ENCODE results near the gene TCP1.

TCP1 gene

GRCh38 chr6:159760602-159761057, 28.8 kb downstream of the TCP1 start:
- H3K4me3 ChIP-seq (ENCODE audit: low read length) = peak overlapping the region; percentile 99
- H3K4me2 ChIP-seq (ENCODE audit: low read length) = peak overlapping the region; percentile 80
- H3K4me1 ChIP-seq (ENCODE audit: low read length) = peaks cover 12% of the 10 kb centered on the region
- H4K20me1 ChIP-seq (ENCODE audit: insufficient read depth, low read length) = no peaks in the 10 kb centered on the region
- H3K27ac ChIP-seq (ENCODE audit: low read length) = peak overlapping the region; percentile 98
- H3K9ac ChIP-seq (ENCODE audit: low read length) = peak overlapping the region; percentile 70; the same call in 1 of the 2 replicates
- peaks cover 35% of the 10 kb centered on the region for H3K36me3 ChIP-seq (replicated peaks; ENCODE audit: low read depth, low read length)
- H3K9me3 ChIP-seq (ENCODE audit: insufficient read depth, low read length) = no peaks in the 10 kb centered on the region
- no peaks in the 10 kb centered on the region for H3K27me3 ChIP-seq (ENCODE audit: low read depth, low read length)
- TF ChIP-seq, protein P1, sequence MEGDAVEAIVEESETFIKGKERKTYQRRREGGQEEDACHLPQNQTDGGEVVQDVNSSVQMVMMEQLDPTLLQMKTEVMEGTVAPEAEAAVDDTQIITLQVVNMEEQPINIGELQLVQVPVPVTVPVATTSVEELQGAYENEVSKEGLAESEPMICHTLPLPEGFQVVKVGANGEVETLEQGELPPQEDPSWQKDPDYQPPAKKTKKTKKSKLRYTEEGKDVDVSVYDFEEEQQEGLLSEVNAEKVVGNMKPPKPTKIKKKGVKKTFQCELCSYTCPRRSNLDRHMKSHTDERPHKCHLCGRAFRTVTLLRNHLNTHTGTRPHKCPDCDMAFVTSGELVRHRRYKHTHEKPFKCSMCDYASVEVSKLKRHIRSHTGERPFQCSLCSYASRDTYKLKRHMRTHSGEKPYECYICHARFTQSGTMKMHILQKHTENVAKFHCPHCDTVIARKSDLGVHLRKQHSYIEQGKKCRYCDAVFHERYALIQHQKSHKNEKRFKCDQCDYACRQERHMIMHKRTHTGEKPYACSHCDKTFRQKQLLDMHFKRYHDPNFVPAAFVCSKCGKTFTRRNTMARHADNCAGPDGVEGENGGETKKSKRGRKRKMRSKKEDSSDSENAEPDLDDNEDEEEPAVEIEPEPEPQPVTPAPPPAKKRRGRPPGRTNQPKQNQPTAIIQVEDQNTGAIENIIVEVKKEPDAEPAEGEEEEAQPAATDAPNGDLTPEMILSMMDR (IDR thresholded peaks at IDR 0.05; ENCODE audit: low read depth, low read length) = no peak
- no peak for TF ChIP-seq EZH2phosphoT487 (IDR thresholded peaks at IDR 0.05; ENCODE audit: low read depth)
- H2AFZ ChIP-seq (ENCODE audit: low read depth, low read length) = no peak overlapping the region
- H3K79me2 ChIP-seq (ENCODE audit: low read length) = peaks cover 25% of the 10 kb centered on the region

GRCh38 chr6:159759645-159760044, 29.8 kb downstream of the TCP1 start:
- no peaks in the 10 kb centered on the region for H3K9me3 ChIP-seq (ENCODE audit: insufficient read depth, low read length)
- peaks cover 40% of the 10 kb centered on the region for H3K36me3 ChIP-seq (replicated peaks; ENCODE audit: low read depth, low read length)
- no peaks in the 10 kb centered on the region for H3K27me3 ChIP-seq (ENCODE audit: low read depth, low read length)
- no peak overlapping the region for H2AFZ ChIP-seq (ENCODE audit: low read depth, low read length)
- H3K4me2 ChIP-seq (ENCODE audit: low read length) = no peak overlapping the region
- peaks cover 32% of the 10 kb centered on the region for H3K79me2 ChIP-seq (ENCODE audit: low read length)
- no peak for TF ChIP-seq EZH2phosphoT487 (IDR thresholded peaks at IDR 0.05; ENCODE audit: low read depth)
- TF ChIP-seq, protein P1 (IDR thresholded peaks at IDR 0.05; ENCODE audit: low read depth, low read length) = no peak
- H3K9ac ChIP-seq (ENCODE audit: low read length) = no peak overlapping the region
- H4K20me1 ChIP-seq (ENCODE audit: insufficient read depth, low read length) = no peaks in the 10 kb centered on the region
- peaks cover 12% of the 10 kb centered on the region for H3K4me1 ChIP-seq (ENCODE audit: low read length)
- no peak overlapping the region for H3K4me3 ChIP-seq (ENCODE audit: low read length)
- no peak overlapping the region for H3K27ac ChIP-seq (ENCODE audit: low read length)

DNA sequence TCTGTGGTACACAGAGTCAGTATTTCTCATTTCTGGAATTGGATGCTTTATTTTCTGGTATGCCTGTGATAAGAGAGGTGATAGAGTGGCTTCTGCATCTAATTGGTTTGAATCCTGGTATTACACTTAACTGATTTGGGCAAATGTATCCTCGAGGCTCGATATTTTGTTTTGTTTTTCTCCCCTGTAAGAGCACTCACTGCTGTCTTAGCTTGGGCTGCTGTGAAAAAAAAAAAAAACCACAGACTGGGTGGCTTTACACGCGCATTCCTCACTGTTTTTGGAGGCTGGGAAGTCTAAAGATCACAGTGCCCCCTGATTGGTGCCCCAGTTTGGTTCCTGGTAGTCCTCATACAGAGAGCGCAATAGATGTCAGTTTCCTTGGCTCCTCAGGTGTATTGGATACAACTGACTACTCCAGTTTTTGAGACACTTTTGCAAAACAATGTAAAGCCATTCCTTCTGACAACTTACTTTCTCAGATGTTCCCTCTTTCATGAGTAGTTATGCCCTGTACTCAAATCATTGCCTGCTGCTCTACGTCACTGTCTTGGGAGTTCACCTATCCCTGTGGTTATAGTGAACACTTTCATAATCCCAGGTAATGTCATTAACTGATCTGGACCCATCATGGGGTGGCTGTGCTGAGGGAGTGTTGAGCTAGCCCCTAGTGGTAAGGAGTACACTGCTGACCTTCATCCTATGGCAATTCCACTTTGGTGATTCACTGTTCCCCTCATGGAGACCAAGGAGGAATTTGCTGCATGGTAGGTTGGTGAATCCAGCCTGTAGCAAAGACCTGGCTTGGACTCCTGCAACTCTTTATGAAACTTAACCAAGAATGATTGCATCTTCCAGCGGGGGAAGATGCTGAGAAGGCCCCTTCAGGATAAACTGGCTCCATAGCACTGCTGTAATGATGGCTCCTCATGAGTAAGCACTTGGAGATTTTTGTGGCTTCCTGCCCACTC, 31.1 kb downstream of the TCP1 start:
- H3K79me2 ChIP-seq (ENCODE audit: low read length) = peaks cover 34% of the 10 kb centered on the region
- no peak overlapping the region for H3K4me3 ChIP-seq (ENCODE audit: low read length)
- H3K4me1 ChIP-seq (ENCODE audit: low read length) = peaks cover 12% of the 10 kb centered on the region
- no peak overlapping the region for H3K27ac ChIP-seq (ENCODE audit: low read length)
- no peaks in the 10 kb centered on the region for H4K20me1 ChIP-seq (ENCODE audit: insufficient read depth, low read length)
- no peak overlapping the region for H3K9ac ChIP-seq (ENCODE audit: low read length)
- no peak for TF ChIP-seq EZH2phosphoT487 (IDR thresholded peaks at IDR 0.05; ENCODE audit: low read depth)
- TF ChIP-seq, protein P1 (IDR thresholded peaks at IDR 0.05; ENCODE audit: low read depth, low read length) = no peak
- no peaks in the 10 kb centered on the region for H3K27me3 ChIP-seq (ENCODE audit: low read depth, low read length)
- no peaks in the 10 kb centered on the region for H3K9me3 ChIP-seq (ENCODE audit: insufficient read depth, low read length)
- no peak overlapping the region for H3K4me2 ChIP-seq (ENCODE audit: low read length)
- H2AFZ ChIP-seq (ENCODE audit: low read depth, low read length) = no peak overlapping the region
- H3K36me3 ChIP-seq (replicated peaks; ENCODE audit: low read depth, low read length) = peaks cover 43% of the 10 kb centered on the region

DNA sequence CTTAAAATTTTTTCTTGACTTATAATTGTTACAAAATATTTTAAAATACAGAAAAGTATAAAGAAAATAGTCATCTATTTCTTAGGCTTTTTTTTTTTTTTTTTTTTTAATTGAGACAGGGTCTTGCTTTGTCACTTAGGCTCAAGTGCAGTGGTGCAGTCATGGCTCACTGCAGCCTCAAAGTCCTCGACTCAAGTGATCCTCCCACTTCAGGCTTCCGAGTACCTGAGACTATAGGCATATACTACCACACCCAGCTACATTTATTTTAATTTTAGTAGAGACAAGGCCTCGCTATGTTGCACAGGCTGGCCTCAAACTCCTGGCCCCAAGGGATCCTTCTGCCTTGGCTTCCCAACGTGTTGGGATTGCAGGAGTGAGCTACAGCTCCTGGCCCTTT, 32.9 kb downstream of the TCP1 start:
- Histone ChIP-seq H3K27ac (ENCODE audit: low read length) (no peak overlapping the region), H4K20me1 (ENCODE audit: insufficient read depth, low read length) (no peaks in the 10 kb centered on the region), H3K9me3 (ENCODE audit: insufficient read depth, low read length) (no peaks in the 10 kb centered on the region), H3K4me1 (ENCODE audit: low read length) (peaks cover 8% of the 10 kb centered on the region), H3K9ac (ENCODE audit: low read length) (no peak overlapping the region), H3K27me3 (ENCODE audit: low read depth, low read length) (no peaks in the 10 kb centered on the region), H3K79me2 (ENCODE audit: low read length) (peaks cover 24% of the 10 kb centered on the region), H3K36me3 (replicated peaks; ENCODE audit: low read depth, low read length) (peaks cover 46% of the 10 kb centered on the region), H2AFZ (ENCODE audit: low read depth, low read length) (no peak overlapping the region), H3K4me2 (ENCODE audit: low read length) (no peak overlapping the region), H3K4me3 (ENCODE audit: low read length) (no peak overlapping the region)
- no peak for TF ChIP-seq EZH2phosphoT487 (IDR thresholded peaks at IDR 0.05; ENCODE audit: low read depth)
- TF ChIP-seq, protein P1 (IDR thresholded peaks at IDR 0.05; ENCODE audit: low read depth, low read length) = no peak

Measured in OCI-LY3 (cell line).